PC-3 (cell line): ENCODE results near the gene IRF1. TPM values are rescaled to one million over a fixed set of nuclear protein-coding genes. Genes with fewer than 3 reads are reported as not detected.

Experiments
- ATAC-seq: fragments of 200-7000 bp; cut with Tn5 transposase; 2 replicates; pipeline ENCODE4 v1.9.1; 2020; ENCODE audit warnings: mild to moderate bottlenecking, moderate library complexity
- BruUV-seq: library from RNA; stranded (reverse); fragments of 400-500 nt; replicated peaks from 2 replicates; lab custom pipeline; 2021; lab: Mats Ljungman, UMichigan
- CTCF ChIA-PET: fragments of 300-600 bp; sonication (Branson Sonifier 250); formaldehyde crosslinking; loops from one replicate; lab custom pipeline; 2022; ENCODE audit warnings: antibody characterized with exemption; lab: Charles Lee
- POLR2A ChIA-PET: fragments of 300-600 bp; sonication (Branson Sonifier 250); formaldehyde crosslinking; loops from one replicate; lab custom pipeline; 2022; ENCODE audit warnings: antibody characterized with exemption; ENCODE audit not compliant: unreplicated experiment; lab: Charles Lee
- DNase-seq: peaks from one replicate; pipeline ENCODE4 v3.0.0-alpha.2; 2015
- H2AFZ ChIP-seq: fragments of 300-600 bp; sonication (generic); 2 replicates; pipeline ENCODE4 v1.6.0; 2016; ENCODE audit warnings: antibody characterized with exemption, low read length
- H3F3A ChIP-seq: fragments of 300-600 bp; sonication (generic); one replicate; pipeline ENCODE4 v1.6.0; 2017; ENCODE audit warnings: antibody characterized with exemption, low read length, control low read depth, mild to moderate bottlenecking; ENCODE audit not compliant: unreplicated experiment
- H3K27ac ChIP-seq: fragments of 300-600 bp; sonication (generic); 2 replicates; pipeline ENCODE4 v1.5.1; 2016; ENCODE audit warnings: mild to moderate bottlenecking, low read length
- H3K27me3 ChIP-seq: fragments of 300-600 bp; sonication (generic); 2 replicates; pipeline ENCODE4 v1.6.1; 2016; ENCODE audit warnings: low read length, mixed read lengths
- H3K36me3 ChIP-seq: fragments of 300-600 bp; sonication (generic); 2 replicates; pipeline ENCODE4 v1.6.1; 2016; ENCODE audit warnings: low read depth, mixed run types, low read length, mixed read lengths
- H3K4me1 ChIP-seq: fragments of 300-600 bp; sonication (generic); 2 replicates; pipeline ENCODE4 v1.5.1; 2016; ENCODE audit warnings: low read length; ENCODE audit not compliant: insufficient read depth
- H3K4me2 ChIP-seq: fragments of 300-600 bp; sonication (generic); 2 replicates; pipeline ENCODE4 v1.6.0; 2016; ENCODE audit warnings: low read length
- H3K4me3 ChIP-seq: fragments of 300-600 bp; sonication (generic); 2 replicates; pipeline ENCODE4 v1.5.1; 2016; ENCODE audit warnings: mild to moderate bottlenecking, low read length, mixed read lengths
- H3K79me2 ChIP-seq: fragments of 300-600 bp; sonication (generic); 2 replicates; pipeline ENCODE4 v1.6.1; 2017; ENCODE audit warnings: low read length, mixed read lengths
- H3K9ac ChIP-seq: fragments of 300-600 bp; sonication (generic); 2 replicates; pipeline ENCODE4 v1.6.0; 2016; ENCODE audit warnings: mild to moderate bottlenecking, low read length
- H3K9me2 ChIP-seq: fragments of 300-600 bp; sonication (generic); replicated peaks from 2 replicates; pipeline ENCODE4 v1.6.1; 2016; ENCODE audit warnings: mixed run types, low read length, mixed read lengths
- H3K9me3 ChIP-seq: fragments of 300-600 bp; sonication (generic); 2 replicates; pipeline ENCODE4 v1.6.1; 2016; ENCODE audit warnings: low read length, mixed read lengths
- H4K20me1 ChIP-seq: fragments of 300-600 bp; sonication (generic); 2 replicates; pipeline ENCODE4 v1.6.1; 2016; ENCODE audit warnings: low read length, mixed read lengths
- CTCF ChIP-seq: fragments of 300-600 bp; sonication (generic); conservative IDR thresholded peaks from 2 replicates; pipeline ENCODE4 v1.5.1; 2017; ENCODE audit warnings: antibody characterized with exemption, low read depth, mild to moderate bottlenecking, low read length
- EZH2 ChIP-seq: fragments of 300-600 bp; sonication (generic); IDR thresholded peaks from one replicate; pipeline ENCODE4 v1.6.1; 2017; ENCODE audit warnings: antibody characterized with exemption, mild to moderate bottlenecking, low read length; ENCODE audit not compliant: unreplicated experiment
- EZH2phosphoT487 ChIP-seq: fragments of 300-600 bp; sonication (generic); IDR thresholded peaks from 2 replicates; pipeline ENCODE4 v1.6.1; 2018; ENCODE audit warnings: mild to moderate bottlenecking, antibody characterized with exemption, low read length, borderline replicate concordance
- intact Hi-C: fragments of 100-400 bp; cut with micrococcal nuclease; formaldehyde crosslinking; loops from 2 replicates; pipeline ENCODE4 v1.9.0; 2023
- total RNA-seq: library from RNA; depleted of rRNA; stranded (reverse); fragments of >200 nt; gene quantifications from 2 replicates; pipeline ENCODE4 v1.2.3, GENCODE V29; 2014

Gene IRF1
- total RNA-seq, 1 experiment from 2014 or later, result 21.1 TPM

DNA sequence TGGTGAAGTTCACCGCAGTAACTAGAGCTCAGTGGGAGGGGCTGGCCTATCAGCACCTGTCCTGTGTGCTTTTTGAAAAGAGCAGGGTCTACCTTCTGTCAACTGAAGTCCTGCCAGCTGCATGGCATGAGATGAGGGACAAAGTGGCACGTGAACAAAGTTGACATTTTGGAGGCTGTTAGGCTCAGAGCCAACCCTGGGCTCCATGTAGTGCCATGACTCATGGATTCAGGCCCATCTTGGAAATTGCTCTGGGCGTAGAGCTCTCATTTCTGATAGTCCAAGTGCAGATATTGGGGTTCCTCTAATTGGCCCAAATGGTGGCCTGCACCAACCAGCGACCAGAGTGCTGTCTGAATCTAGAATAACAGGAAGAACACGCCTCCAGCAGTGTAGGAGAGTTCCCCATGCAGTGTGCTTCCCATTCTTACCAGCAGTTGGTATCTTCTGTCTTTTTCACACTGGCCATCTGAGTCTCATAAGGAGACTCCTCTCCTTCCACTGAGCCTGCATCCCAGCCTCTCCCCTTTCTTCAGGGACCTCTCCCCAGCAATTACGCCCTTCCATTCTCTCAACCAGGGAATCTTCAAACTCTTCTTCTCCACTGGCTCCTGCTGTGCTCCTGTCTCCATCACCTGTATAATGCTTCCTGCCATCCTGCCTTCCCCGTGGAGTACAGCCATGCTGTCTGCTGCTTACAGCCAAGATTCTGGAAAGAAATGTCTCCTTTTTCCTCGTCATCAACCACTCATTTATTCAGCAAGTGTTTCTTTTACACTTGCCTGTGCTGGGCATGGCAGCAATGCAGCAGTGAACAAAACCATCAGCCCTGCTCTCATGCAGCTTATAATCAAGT lies 30.4 kb downstream of the IRF1 start:
- Histone ChIP-seq H3K36me3 (no peaks in the 10 kb centered on the region), H2AFZ (no peak overlapping the region), H3K9ac (no peak overlapping the region), H3K4me2 (no peak overlapping the region), H3K4me3 (no peak overlapping the region), H3K4me1 (peaks cover 27% of the 10 kb centered on the region), H3K9me2 (no peaks in the 10 kb centered on the region), H3K9me3 (no peaks in the 10 kb centered on the region), H4K20me1 (no peaks in the 10 kb centered on the region), H3F3A (no peaks in the 10 kb centered on the region), H3K27ac (peak overlapping the region; percentile 64; the same call in 1 of the 2 replicates), H3K79me2 (no peaks in the 10 kb centered on the region), H3K27me3 (no peaks in the 10 kb centered on the region)
- intact Hi-C loops, result loop anchor here (10.0 kb wide), 1 partner anchor 445 kb away; the partner anchor contains the start of gene ACSL6
- ChIA-PET CTCF (no interaction called here), POLR2A (no interaction called here)
- DNase-seq, result no peak
- no peak for TF ChIP-seq EZH2
- no peak for TF ChIP-seq EZH2phosphoT487
- TF ChIP-seq CTCF, result no peak
- BruUV-seq, result no TSS peak
- ATAC-seq, result no peak

- Histone ChIP-seq H3K9me3 (no peaks in the 10 kb centered on the region), H3K4me3 (no peak overlapping the region), H4K20me1 (no peaks in the 10 kb centered on the region), H3K9ac (peak overlapping the region; percentile 7; the same call in 1 of the 2 replicates), H3F3A (no peaks in the 10 kb centered on the region), H3K4me1 (peaks cover 27% of the 10 kb centered on the region), H3K27ac (peak overlapping the region; percentile 64), H3K36me3 (no peaks in the 10 kb centered on the region), H3K9me2 (no peaks in the 10 kb centered on the region), H3K27me3 (no peaks in the 10 kb centered on the region), H2AFZ (no peak overlapping the region), H3K79me2 (no peaks in the 10 kb centered on the region), H3K4me2 (peak overlapping the region; percentile 41)
- POLR2A ChIA-PET, result interaction anchor here (0.6 kb wide), 1 partner anchor 32 kb away, joined by 5 read pairs; no protein-coding TSS in a partner anchor
- CTCF ChIA-PET, result no interaction called here
- no TSS peak for BruUV-seq
- peak; percentile 32 for ATAC-seq
- TF ChIP-seq EZH2phosphoT487, result no peak
- TF ChIP-seq CTCF, result no peak
- TF ChIP-seq EZH2, result no peak
- DNase-seq, result peak; percentile 18
- intact Hi-C loops, result no loop called here
Observed at GRCh38 chr5:132459031-132459982, 31.3 kb downstream of the IRF1 start.
